A673 (cell line): ENCODE data around the gene NPFF.

Experiments used
- CTCF ChIP-seq: fragments of 300-800, 200-600 bp; sonication (generic); conservative IDR thresholded peaks from 2 replicates; pipeline ENCODE4 v1.5.1; 2017; ENCODE audit warnings: low read depth, mild to moderate bottlenecking, antibody characterized with exemption, low read length, moderate library complexity, mixed read lengths
- EZH2 ChIP-seq: fragments of 200-600 bp; sonication (generic); IDR thresholded peaks from 2 replicates; pipeline ENCODE4 v1.6.1; 2017; ENCODE audit warnings: borderline replicate concordance, low read depth, mild to moderate bottlenecking, mixed read lengths, antibody characterized with exemption, low read length; ENCODE audit not compliant: poor library complexity, severe bottlenecking

DNA sequence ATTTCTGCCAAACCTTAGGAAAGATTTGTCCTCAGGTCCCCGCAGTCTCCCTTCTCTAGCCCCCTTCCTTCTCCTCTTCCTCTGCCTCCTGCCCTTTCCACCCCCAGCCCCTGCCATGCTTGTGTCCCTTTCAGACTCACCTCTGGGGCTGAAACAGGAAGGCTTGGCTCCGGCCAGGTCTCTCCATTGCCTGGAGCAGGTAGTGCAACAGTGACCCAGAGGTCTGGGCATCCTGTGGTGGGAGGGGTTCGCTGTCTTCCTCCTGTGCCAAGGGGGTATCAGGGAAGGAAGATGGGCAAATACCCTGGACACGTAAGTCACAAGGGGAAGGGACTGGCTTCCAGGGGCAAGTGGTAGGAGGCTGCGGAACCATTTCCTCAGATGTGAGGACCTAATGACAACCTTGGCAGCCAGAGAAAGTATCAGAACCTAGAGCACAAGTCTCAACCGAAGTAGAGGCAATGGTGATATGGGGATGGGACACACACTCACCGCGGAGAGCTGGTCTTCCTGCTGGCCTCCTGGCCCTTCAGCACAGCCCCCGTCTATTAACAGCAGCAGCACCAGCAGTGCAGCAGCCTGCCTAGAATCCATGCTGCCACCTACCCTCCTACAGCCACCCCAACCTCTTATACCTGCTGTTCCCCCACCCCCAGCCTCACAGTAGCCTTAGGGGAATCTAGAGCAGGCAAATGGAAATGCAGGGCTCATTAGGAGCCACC lies at the start of gene NPFF:
- TF ChIP-seq CTCF (no peak), EZH2 (no peak)
